HG02623 (cell line): ENCODE results near the gene ASTN2.
"Not testable (repeated sequence)": the region's sequence is repeated elsewhere in the genome, so short reads cannot be mapped to it uniquely, and the experiment has no call there.

Experiments
- ATAC-seq: cut with Tn5 transposase; IDR thresholded peaks from one replicate; pipeline ENCODE4 v1.9.1; 2021; ENCODE audit warnings: moderate library complexity; ENCODE audit not compliant: unreplicated experiment

The ASTN2 gene

GRCh38 chr9:116837018-116837989 is 577.6 kb downstream of the ASTN2 start:
- ATAC-seq: no peak

- not testable (repeated sequence) for ATAC-seq
These were observed 584.5 kb downstream of the ASTN2 start for GRCh38 chr9:116830321-116830720.

DNA sequence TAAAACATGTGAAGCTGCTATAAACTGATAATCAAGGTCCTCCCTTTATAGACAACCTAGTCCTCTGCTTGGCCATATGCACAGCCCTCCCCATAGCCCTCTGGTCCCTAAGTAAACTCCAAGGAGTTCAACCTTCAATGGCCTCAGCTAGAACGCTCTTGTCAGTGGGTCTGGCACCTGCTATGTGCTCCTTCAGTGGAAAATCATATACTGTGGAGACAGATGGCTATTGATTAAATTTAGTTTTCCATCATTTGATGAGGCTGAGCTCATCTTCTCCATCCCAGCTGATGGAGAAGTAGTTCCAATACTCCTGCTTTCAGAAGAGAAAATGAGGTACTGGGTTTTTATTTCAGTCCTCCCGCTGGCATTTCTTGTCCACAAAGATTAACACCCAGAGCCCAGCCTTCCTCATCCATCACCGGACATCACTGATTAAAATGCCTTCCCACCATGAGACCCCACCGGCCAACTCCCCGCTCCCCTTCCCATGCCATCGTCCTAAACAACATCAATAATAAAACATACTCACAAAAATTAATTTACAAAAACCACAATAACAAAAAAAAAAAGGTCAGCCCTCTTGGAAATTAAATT is 593.1 kb downstream of the ASTN2 start:
- no peak for ATAC-seq

DNA sequence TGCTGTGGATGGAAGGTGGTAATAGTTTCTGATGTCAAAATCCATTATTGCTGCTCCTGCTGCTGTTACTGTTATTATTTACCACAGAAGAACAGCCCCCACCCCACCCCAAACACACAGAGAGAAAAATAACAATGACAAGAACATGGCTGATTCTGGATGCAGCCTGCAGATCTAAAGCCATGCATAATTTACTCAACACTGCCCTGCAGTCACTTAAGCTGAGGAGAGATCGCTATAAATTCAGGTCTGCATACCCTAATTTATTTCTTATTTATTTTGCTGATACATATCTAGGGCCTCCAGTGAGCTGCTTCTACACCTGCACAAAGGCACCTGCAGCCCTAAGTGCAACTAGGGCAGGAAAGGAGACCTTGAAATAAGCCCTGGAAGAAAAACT is 595.7 kb downstream of the ASTN2 start:
- no peak for ATAC-seq

DNA sequence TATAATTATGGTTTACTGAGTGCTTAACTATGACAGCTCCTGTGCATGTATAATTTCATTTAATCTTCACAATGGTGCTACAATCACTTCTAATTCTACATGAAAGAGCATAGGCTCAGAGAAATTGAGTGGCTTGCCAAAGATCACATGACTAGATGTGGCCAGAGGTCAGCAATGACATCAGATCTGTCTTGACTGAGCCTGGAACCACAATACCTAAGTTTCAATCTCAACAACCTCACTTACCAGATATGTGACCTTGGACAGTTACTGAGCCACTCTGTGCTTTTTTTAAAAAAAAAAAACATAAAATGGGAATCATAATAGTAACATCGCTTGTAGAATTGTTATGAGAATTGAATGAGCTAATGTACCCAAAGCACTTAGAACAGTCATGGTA is 597.1 kb downstream of the ASTN2 start:
- no peak for ATAC-seq

- no peak for ATAC-seq
These were observed 598.4 kb downstream of the ASTN2 start for GRCh38 chr9:116816484-116816883.

DNA sequence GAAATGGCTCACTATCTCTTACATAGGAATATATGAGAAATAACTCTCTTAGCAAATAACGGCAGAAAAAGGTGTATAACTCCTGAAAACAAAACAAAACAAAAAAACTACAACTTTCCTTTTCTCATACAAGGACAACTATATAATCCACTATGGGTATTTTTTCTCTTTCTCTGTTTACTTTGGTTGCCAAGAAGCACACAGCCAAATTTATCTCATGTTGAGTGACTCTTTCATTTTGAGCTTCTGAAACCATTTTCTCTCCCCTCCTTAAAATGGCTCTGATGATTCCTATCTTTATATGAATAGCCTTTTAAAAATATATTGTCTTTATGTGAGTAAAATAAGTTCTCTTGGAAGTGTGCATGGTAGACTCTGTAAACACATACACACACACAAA is 599.0 kb downstream of the ASTN2 start:
- no peak for ATAC-seq

DNA sequence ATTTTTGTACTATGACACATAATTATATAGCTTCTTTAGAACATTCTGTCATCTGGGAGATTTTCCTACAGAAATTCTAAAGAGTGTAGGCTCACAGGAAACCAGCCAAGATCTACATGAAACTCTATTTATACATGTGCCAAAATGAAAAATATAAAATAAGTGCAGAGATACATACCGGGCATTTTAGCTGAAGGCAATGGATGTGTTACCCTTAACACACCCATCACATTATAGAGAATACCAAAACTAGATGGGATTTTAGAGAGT is 601.9 kb downstream of the ASTN2 start:
- ATAC-seq: no peak

- ATAC-seq: no peak
These were observed 602.4 kb downstream of the ASTN2 start for GRCh38 chr9:116812231-116813030.

DNA sequence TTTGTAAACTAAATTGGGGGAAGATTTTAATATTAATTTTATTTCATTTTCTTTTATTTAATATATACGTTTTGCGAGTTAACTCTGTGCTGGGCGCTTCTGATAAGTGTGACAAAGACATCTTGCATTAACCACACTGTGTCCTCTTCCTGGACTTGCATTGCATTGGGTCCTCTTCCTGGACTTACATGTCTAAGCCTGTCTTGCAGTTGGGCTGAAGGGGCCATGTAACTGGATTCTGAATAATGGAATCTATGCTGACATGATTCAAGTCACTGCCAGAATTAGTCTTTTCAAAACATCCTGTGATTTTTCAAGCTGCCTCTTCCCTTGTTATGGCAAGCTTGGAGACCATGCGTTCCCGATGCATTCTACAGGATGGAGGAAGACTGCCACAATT is 605.2 kb downstream of the ASTN2 start:
- no peak for ATAC-seq

GRCh38 chr9:116806075-116806474 is 608.8 kb downstream of the ASTN2 start:
- no peak for ATAC-seq

GRCh38 chr9:116800885-116801284 is 614.0 kb downstream of the ASTN2 start:
- ATAC-seq: no peak

DNA sequence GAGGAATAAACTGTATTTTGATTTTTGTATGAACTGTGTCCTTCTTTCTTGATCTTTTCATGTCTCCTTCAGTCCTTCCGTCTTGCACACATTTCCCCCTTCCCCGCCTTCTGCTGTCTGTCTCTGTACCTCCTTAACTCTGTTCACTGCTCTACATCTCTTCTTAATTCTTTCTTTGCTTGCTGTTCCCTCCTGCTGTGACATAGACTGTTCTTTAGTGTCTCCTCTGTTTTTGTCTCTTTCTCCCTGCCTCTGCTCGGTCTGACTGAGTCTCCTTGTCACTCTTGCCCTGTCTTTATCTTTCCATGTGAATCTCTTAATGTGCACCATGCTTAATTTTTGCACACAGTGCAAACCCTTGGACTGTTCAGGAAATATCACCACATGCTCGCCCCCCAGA is 614.8 kb downstream of the ASTN2 start:
- ATAC-seq: no peak

GRCh38 chr9:116798521-116798920 is 616.3 kb downstream of the ASTN2 start:
- no peak for ATAC-seq

- no peak for ATAC-seq
These were observed 617.6 kb downstream of the ASTN2 start for GRCh38 chr9:116797276-116797675.

DNA sequence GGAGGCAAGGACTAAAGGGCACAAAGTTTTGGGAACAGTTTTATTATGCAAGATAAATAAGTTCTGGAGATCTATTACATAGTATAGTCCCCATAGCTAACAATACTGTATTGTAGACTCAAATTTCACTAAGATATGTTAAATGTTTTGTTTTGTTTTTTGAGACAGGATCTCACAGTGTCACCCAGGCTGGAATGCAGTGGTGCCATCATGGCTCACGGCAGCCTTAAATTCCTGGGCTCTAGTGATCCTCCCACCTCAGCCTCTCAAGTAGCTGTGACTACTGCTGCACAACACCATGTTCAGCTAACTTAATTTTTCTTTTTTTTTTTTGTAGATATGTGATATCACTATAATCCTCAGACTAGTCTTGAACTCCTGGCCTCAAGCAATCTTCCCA is 618.2 kb downstream of the ASTN2 start:
- no peak for ATAC-seq

GRCh38 chr9:116795821-116796220 is 619.0 kb downstream of the ASTN2 start:
- ATAC-seq: no peak

DNA sequence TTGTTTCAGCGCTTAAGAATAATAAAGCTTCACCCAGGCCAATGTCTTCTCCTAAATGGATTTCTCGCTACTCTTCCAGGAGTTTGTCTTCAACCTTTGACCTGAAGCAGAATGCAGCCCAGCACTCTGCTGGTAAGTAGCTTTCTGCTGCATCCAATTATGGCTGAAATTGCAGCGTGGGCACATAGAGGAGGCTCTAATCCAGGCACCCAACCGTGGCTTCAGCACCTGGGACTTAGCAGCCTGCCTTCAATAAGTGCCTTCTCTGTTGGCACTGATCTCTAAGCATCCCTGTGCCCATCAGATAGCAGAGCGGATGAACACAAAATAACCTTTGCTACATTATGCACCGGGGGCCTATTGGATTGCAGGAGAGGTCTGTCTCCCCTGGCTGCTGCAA is 622.6 kb downstream of the ASTN2 start:
- ATAC-seq: no peak

DNA sequence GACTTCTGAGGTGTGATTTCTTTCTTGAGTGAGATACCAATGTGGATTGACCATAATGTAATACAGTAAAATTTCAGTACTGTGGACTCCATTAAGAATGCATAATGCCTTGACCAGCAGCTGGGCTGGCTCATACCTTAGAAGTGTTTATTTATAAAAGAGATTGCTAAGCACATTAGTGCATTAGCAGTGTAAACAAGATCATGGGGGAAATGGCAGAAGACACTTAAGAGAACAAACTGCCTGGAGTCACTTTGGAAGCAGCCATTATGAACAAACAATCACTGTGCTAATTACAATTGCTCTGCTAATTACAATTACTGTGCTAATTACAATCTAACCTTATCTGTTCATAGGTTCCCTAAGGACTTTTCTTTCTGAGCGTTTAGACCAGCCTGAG is 623.5 kb downstream of the ASTN2 start:
- no peak for ATAC-seq

DNA sequence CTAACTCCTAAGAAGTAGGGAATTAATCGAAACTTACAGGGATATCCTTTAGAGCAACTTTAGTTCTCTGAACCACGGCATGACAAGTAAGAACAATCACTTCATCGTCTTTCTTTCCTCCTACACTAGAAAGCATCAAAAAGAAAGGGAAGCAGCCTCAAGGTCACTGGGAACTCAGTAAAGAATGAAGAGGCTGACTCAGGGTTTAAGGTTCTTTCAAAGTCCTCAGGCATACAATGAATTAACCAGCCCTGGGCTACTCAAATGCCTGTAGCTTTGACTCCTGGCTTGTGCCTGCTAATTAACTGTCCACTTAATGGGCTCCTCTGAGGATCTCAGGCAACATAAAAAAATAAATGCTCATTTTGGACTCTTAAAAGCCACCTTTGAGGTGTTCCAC is 625.8 kb downstream of the ASTN2 start:
- ATAC-seq: no peak

DNA sequence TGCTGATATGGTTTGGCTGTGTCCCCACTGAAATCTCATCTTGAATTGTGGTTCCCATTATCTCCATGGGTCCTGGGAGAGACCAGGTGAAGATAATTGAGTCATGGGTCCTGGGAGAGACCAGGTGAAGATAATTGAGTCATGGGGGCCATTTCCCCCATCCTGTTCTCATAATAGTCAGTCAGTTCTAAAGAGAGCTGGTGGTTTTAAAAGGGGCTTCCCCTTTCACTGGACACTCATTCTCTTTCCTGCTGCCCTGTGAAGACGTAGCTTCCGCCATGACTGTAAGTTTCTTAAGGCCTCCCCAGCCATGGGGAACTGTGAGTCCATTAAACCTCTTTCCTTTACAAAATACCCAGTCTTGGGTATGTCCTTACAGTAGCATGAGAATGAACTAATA is 628.1 kb downstream of the ASTN2 start:
- no peak for ATAC-seq

DNA sequence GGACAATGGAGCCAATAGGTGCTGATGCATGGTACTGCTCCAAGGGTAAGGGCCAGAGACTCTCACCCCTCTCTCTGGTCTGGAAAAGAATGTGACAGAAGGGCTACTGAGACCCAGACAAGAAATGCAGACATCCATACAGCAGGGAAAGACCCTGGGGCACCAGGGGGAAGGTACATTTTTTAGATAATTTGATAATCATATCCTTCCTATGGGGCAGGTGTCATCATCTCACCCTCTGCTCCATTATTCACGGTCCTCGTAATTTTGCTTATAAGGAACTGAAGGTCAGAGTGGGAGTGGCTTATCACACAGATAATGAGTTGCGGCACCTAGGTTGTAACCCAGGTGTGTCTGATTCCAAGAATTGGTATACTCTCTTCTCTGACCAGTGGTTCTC is 637.7 kb downstream of the ASTN2 start:
- ATAC-seq: no peak
